Retinal pigment epithelial cell (primary cell): Measurements from ENCODE around the gene HIGD2A.

Experiments used
- DNase-seq: peaks from one replicate; pipeline ENCODE4 v3.0.0-alpha.2; 2010; ENCODE audit warnings: low read depth
- H3K4me3 ChIP-seq: 2 replicates; pipeline ENCODE4 v1.5.1; 2011; ENCODE audit warnings: mild to moderate bottlenecking, low read length, control low read depth, moderate library complexity
- CTCF ChIP-seq: conservative IDR thresholded peaks from 2 replicates; pipeline ENCODE4 v1.5.1; 2011; ENCODE audit warnings: low read depth, low read length, control low read depth, inconsistent platforms

The HIGD2A gene

GRCh38 chr5:176413255-176413565, 24.7 kb downstream of the HIGD2A start:
- TF ChIP-seq CTCF: no peak
- no peak overlapping the region for H3K4me3 ChIP-seq
- DNase-seq: no peak

GRCh38 chr5:176413709-176414191, 25.2 kb downstream of the HIGD2A start:
- DNase-seq: no peak
- no peak for TF ChIP-seq CTCF
- H3K4me3 ChIP-seq: no peak overlapping the region

GRCh38 chr5:176414704-176415103, 26.2 kb downstream of the HIGD2A start:
- no peak for TF ChIP-seq CTCF
- H3K4me3 ChIP-seq: no peak overlapping the region
- DNase-seq: no peak

- no peak for TF ChIP-seq CTCF
- no peak for DNase-seq
- H3K4me3 ChIP-seq: peak overlapping the region; percentile 69
Measured at GRCh38 chr5:176415240-176415951, 26.8 kb downstream of the HIGD2A start.

GRCh38 chr5:176415952-176416924, 27.7 kb downstream of the HIGD2A start, which contains the start of gene CLTB:
Gene CLTB (minus strand): TSS chr5:176416539. CDS start chr5:176416363, 176 bp downstream.
- peak; percentile 29 for TF ChIP-seq CTCF
- DNase-seq: peak; percentile 34

GRCh38 chr5:176416965-176417364, 28.4 kb downstream of the HIGD2A start:
- H3K4me3 ChIP-seq: peak overlapping the region; percentile 27
- TF ChIP-seq CTCF: no peak

More at GRCh38 chr5:176415952-176416924, 27.7 kb downstream of the HIGD2A start, which contains the start of gene CLTB:
- H3K4me3 ChIP-seq: peak within 1 kb of the TSS; percentile 69

More at GRCh38 chr5:176416965-176417364, 28.4 kb downstream of the HIGD2A start:
- no peak for DNase-seq
